H1 (cell line): ENCODE results near the gene SPOCK3. TPM values are rescaled to one million over a fixed set of nuclear protein-coding genes. Genes with fewer than 3 reads are reported as not detected.
"Not testable (repeated sequence)": the region's sequence is repeated elsewhere in the genome, so short reads cannot be mapped to it uniquely, and the experiment has no call there.

Experiments used
- CTCF ChIA-PET: fragments of 300-600 bp; sonication (Branson Sonifier 250); formaldehyde crosslinking; loops from one replicate; lab custom pipeline; 2021; ENCODE audit not compliant: partially characterized antibody; lab: Charles Lee
- POLR2A ChIA-PET: fragments of 300-600 bp; sonication (Branson Sonifier 250); formaldehyde crosslinking; loops from one replicate; lab custom pipeline; 2021; ENCODE audit warnings: inconsistent platforms; ENCODE audit not compliant: partially characterized antibody; lab: Charles Lee
- DNase-seq, 2 experiments: peaks; one replicate each; pipeline versions ENCODE4 v3.0.0 to v3.0.0-alpha.2; 2010 to 2022; ENCODE audit warnings: low spot score in 2 of 2, low read depth in 1 of 2, mixed read lengths in 1 of 2
- FAIRE-seq: peaks from 2 replicates; lab custom pipeline; 2011; peaks lifted over from hg19 to GRCh38; lab: Jason Lieb, UNC
- H2AFZ ChIP-seq: 2 replicates; pipeline ENCODE4 v1.8.1; 2012; ENCODE audit warnings: low read length, inconsistent platforms
- H2AK5ac ChIP-seq: 2 replicates; pipeline ENCODE4 v1.6.1; 2013; ENCODE audit warnings: low read depth, low read length
- H2BK120ac ChIP-seq: replicated peaks from 2 replicates; pipeline ENCODE3; 2013; ENCODE audit warnings: low read depth, low read length, inconsistent platforms
- H2BK12ac ChIP-seq: 2 replicates; pipeline ENCODE4 v1.6.1; 2013; ENCODE audit warnings: low read depth, low read length
- H2BK15ac ChIP-seq: 2 replicates; pipeline ENCODE4 v1.6.1; 2013; ENCODE audit warnings: low read length
- H2BK20ac ChIP-seq: 2 replicates; pipeline ENCODE4 v1.6.1; 2013; ENCODE audit warnings: low read length
- H2BK5ac ChIP-seq: 2 replicates; pipeline ENCODE4 v1.6.1; 2013; ENCODE audit warnings: low read depth, low read length
- H3K14ac ChIP-seq: 2 replicates; pipeline ENCODE4 v1.6.1; 2013; ENCODE audit warnings: inconsistent platforms; ENCODE audit not compliant: insufficient read length
- H3K18ac ChIP-seq: 2 replicates; pipeline ENCODE4 v1.6.1; 2013; ENCODE audit warnings: low read length; ENCODE audit errors: extremely low read depth
- H3K23ac ChIP-seq: 2 replicates; pipeline ENCODE4 v1.6.1; 2013; ENCODE audit warnings: inconsistent platforms; ENCODE audit not compliant: insufficient read length
- H3K23me2 ChIP-seq: 2 replicates; pipeline ENCODE4 v1.6.1; 2013; ENCODE audit warnings: low read depth, low read length
- H3K27ac ChIP-seq: 2 replicates; pipeline ENCODE4 v1.6.1; 2011; ENCODE audit warnings: low read depth, low read length, inconsistent platforms
- H3K27me3 ChIP-seq, 4 experiments: replicated peaks in 1 of 4; 1 replicate in 1 of 4; 2 replicates in 3 of 4; pipeline versions ENCODE4 v1.6.1 to v1.8.1; 2011 to 2013; ENCODE audit warnings: low read length in 3 of 4, mild to moderate bottlenecking in 3 of 4, inconsistent platforms in 2 of 4, mixed read lengths in 2 of 4, moderate library complexity in 1 of 4; ENCODE audit not compliant: control insufficient read depth in 3 of 4, insufficient read depth in 3 of 4; ENCODE audit errors: extremely low read depth in 1 of 4
- H3K36me3 ChIP-seq, 4 experiments: 2 replicates each; pipeline versions ENCODE4 v1.6.1 to v1.8.1; 2011 to 2013; ENCODE audit warnings: mild to moderate bottlenecking in 4 of 4, low read length in 3 of 4, moderate library complexity in 2 of 4, control low read depth in 1 of 4, inconsistent platforms in 1 of 4; ENCODE audit not compliant: insufficient read depth in 4 of 4, control insufficient read depth in 2 of 4
- H3K4ac ChIP-seq: replicated peaks from 2 replicates; pipeline ENCODE3; 2013; ENCODE audit warnings: low read length, low read depth, mixed read lengths, inconsistent platforms; ENCODE audit not compliant: insufficient read length
- H3K4me1 ChIP-seq, 4 experiments: replicated peaks in 1 of 4; 1 replicate in 1 of 4; 2 replicates in 3 of 4; pipeline versions ENCODE4 v1.6.1 to v1.8.1; 2011 to 2013; ENCODE audit warnings: low read length in 3 of 4, inconsistent platforms in 2 of 4, mixed read lengths in 1 of 4; ENCODE audit not compliant: insufficient read depth in 4 of 4, control insufficient read depth in 3 of 4
- H3K4me2 ChIP-seq, 2 experiments: 2 replicates each; pipeline versions ENCODE4 v1.6.1 to v1.8.1; 2011 to 2013; ENCODE audit warnings: low read depth in 2 of 2, low read length in 2 of 2, control low read depth in 1 of 2, inconsistent platforms in 1 of 2, mild to moderate bottlenecking in 1 of 2; ENCODE audit not compliant: insufficient read depth in 1 of 2
- H3K4me3 ChIP-seq, 4 experiments: fragments of 200-600, 300-600 bp in 1 of 4; sonication (generic), shearing (Covaris generic), sonication (Bioruptor Twin) in 1 of 4; 2 replicates each; pipeline versions ENCODE4 v1.5.1 to v1.8.1; 2011 to 2016; ENCODE audit warnings: low read length in 4 of 4, low read depth in 3 of 4, control low read depth in 2 of 4, inconsistent platforms in 2 of 4, mild to moderate bottlenecking in 2 of 4, mixed read lengths in 1 of 4, moderate library complexity in 1 of 4; ENCODE audit not compliant: insufficient read depth in 2 of 4; ENCODE audit errors: extremely low read depth in 1 of 4
- H3K56ac ChIP-seq: replicated peaks from 2 replicates; pipeline ENCODE3; 2013; ENCODE audit warnings: low read depth, mild to moderate bottlenecking, mixed read lengths, low read length, inconsistent platforms; ENCODE audit not compliant: insufficient read length
- H3K79me1 ChIP-seq: 2 replicates; pipeline ENCODE4 v1.6.1; 2013; ENCODE audit warnings: low read depth, low read length, control low read depth
- H3K79me2 ChIP-seq, 2 experiments: 2 replicates each; pipeline versions ENCODE4 v1.6.1 to v1.8.1; 2012 to 2013; ENCODE audit warnings: low read length in 2 of 2, mild to moderate bottlenecking in 2 of 2, inconsistent platforms in 1 of 2; ENCODE audit not compliant: insufficient read depth in 2 of 2, control insufficient read depth in 1 of 2
- H3K9ac ChIP-seq, 4 experiments: replicated peaks in 1 of 4; 1 replicate in 1 of 4; 2 replicates in 3 of 4; pipeline versions ENCODE4 v1.6.1 to v1.8.1; 2011 to 2013; ENCODE audit warnings: low read depth in 3 of 4, low read length in 3 of 4, control low read depth in 2 of 4, mild to moderate bottlenecking in 2 of 4, moderate library complexity in 2 of 4, inconsistent platforms in 1 of 4; ENCODE audit errors: extremely low read depth in 1 of 4
- H3K9me3 ChIP-seq, 2 experiments: 2 replicates each; pipeline versions ENCODE4 v1.6.1 to v1.8.1; 2012 to 2013; ENCODE audit warnings: mild to moderate bottlenecking in 2 of 2, moderate library complexity in 2 of 2, control low read depth in 1 of 2, inconsistent platforms in 1 of 2, low read depth in 1 of 2, low read length in 1 of 2, mixed read lengths in 1 of 2; ENCODE audit not compliant: insufficient read depth in 2 of 2
- H4K20me1 ChIP-seq, 2 experiments: replicated peaks in 1 of 2; 2 replicates each; pipeline versions ENCODE3 to v1.8.1; 2011 to 2013; ENCODE audit warnings: inconsistent platforms in 2 of 2, low read length in 2 of 2, mild to moderate bottlenecking in 1 of 2; ENCODE audit not compliant: insufficient read depth in 2 of 2, control insufficient read depth in 1 of 2
- H4K5ac ChIP-seq: 2 replicates; pipeline ENCODE4 v1.6.1; 2013; ENCODE audit warnings: low read length, low read depth, mixed read lengths, inconsistent platforms; ENCODE audit not compliant: insufficient read length
- H4K8ac ChIP-seq: 2 replicates; pipeline ENCODE4 v1.8.0; 2013; ENCODE audit warnings: mild to moderate bottlenecking, moderate library complexity, low read length, inconsistent platforms; ENCODE audit not compliant: insufficient read depth; ENCODE audit errors: extremely low read depth
- H4K91ac ChIP-seq: replicated peaks from 2 replicates; pipeline ENCODE3; 2013; ENCODE audit warnings: low read length, mixed read lengths, inconsistent platforms; ENCODE audit not compliant: insufficient read length
- CBX5 ChIP-seq: fragments of 300-800, 300-1000 bp; sonication (generic); IDR thresholded peaks from 2 replicates; pipeline ENCODE4 v1.7.1; 2016; ENCODE audit warnings: antibody characterized with exemption, low read length, low read depth
- WGBS, 2 experiments: shearing (Covaris generic) in 1 of 2; methylation state at CpG; one replicate each; pipeline versions ENCODE4 v1.1.6 to v1.1.7; 2013 to 2015; ENCODE audit warnings: low lambda C conversion rate in 2 of 2, mixed read lengths in 2 of 2, inconsistent platforms in 1 of 2, low coverage in 1 of 2, missing lambda C conversion rate in 1 of 2; ENCODE audit not compliant: insufficient replicate concordance in 2 of 2, insufficient coverage in 1 of 2, insufficient read length in 1 of 2; ENCODE audit errors: extremely low coverage in 1 of 2, missing lambda C conversion rate in 1 of 2; 5-methylcytosine and 5-hydroxymethylcytosine counted together
- polyA plus RNA-seq, 7 experiments: library from polyadenylated mRNA; depleted of rRNA in 3 of 7; stranded (reverse) in 5 of 7; unstranded in 2 of 7; fragments of >200 nt in 5 of 7; fragments of 200-250 nt in 2 of 7; gene quantifications; 1 replicate in 5 of 7; 2 replicates in 1 of 7; 4 replicates in 1 of 7; pipeline versions ENCODE4 v1.2.1 to v1.2.3, GENCODE V29; 2011 to 2013; ENCODE audit warnings: missing spikeins in 2 of 7, mixed read lengths in 2 of 7
- total RNA-seq: library from RNA; stranded (reverse); fragmentation: NEBNext Ultra II Directional; extraction: Animal tissue kit (Norgen Biotek cat#: 25700); gene quantifications from 2 replicates; pipeline ENCODE4 v1.2.1, GENCODE V29; 2021

Gene SPOCK3
- total and polyA plus RNA-seq, 2 of the 8 experiments (the other 6 are each of a cell fraction or from before 2014, with no cell fraction given) = 0.14 to 0.60 TPM

- no peak overlapping the region for H2BK120ac ChIP-seq
- H3K23ac ChIP-seq = no peak overlapping the region
- WGBS, 2 experiments = 95% methylated on average over 1 of the region's 1 CpG; no CpG with 5 or more reads in 1 of the 2 experiments
Measured at GRCh38 chr4:166741742-166742141, 492.6 kb downstream of the SPOCK3 start.

GRCh38 chr4:166739215-166739614 is 495.1 kb downstream of the SPOCK3 start:
- H3K27ac ChIP-seq, H4K91ac ChIP-seq, FAIRE-seq, H3K4me3 ChIP-seq, H3K4me2 ChIP-seq, H3K79me1 ChIP-seq, H3K79me2 ChIP-seq, H3K36me3 ChIP-seq, H2AFZ ChIP-seq, H2BK15ac ChIP-seq, H3K9ac ChIP-seq, H3K27me3 ChIP-seq, H3K14ac ChIP-seq, H3K56ac ChIP-seq, H2BK5ac ChIP-seq, H4K8ac ChIP-seq, H3K4me1 ChIP-seq, H3K23ac ChIP-seq, DNase-seq, H4K20me1 ChIP-seq, H3K9me3 ChIP-seq, H2BK12ac ChIP-seq, CTCF ChIA-PET, POLR2A ChIA-PET, H3K23me2 ChIP-seq, H3K18ac ChIP-seq, H2BK20ac ChIP-seq, H2AK5ac ChIP-seq, H3K4ac ChIP-seq, H4K5ac ChIP-seq, H2BK120ac ChIP-seq: not testable (repeated sequence)
- WGBS, 2 experiments = 96% methylated on average over 4 of the region's 4 CpGs; no CpG with 5 or more reads in 1 of the 2 experiments

More at GRCh38 chr4:166741742-166742141, 492.6 kb downstream of the SPOCK3 start:
- Histone ChIP-seq H4K91ac (no peak overlapping the region), H3K27me3 (no peaks in the 10 kb centered on the region), H3K18ac (no peak overlapping the region), H3K79me1 (no peaks in the 10 kb centered on the region), H4K8ac (no peak overlapping the region), H2BK20ac (no peak overlapping the region), H3K4ac (no peak overlapping the region), H3K27ac (no peak overlapping the region), H2AK5ac (no peak overlapping the region), H2BK12ac (no peak overlapping the region), H4K20me1 (no peaks in the 10 kb centered on the region), H3K4me1 (no peaks in the 10 kb centered on the region), H3K4me2 (no peak overlapping the region), H2BK15ac (no peak overlapping the region), H3K9me3 (peaks cover 6 to 14% of the 10 kb centered on the region in 2 experiments), H2AFZ (no peak overlapping the region), H4K5ac (no peak overlapping the region), H3K23me2 (no peaks in the 10 kb centered on the region), H3K56ac (no peak overlapping the region), H3K79me2 (no peaks in the 10 kb centered on the region), H3K36me3 (peaks cover 0 to 5% (median 0%) of the 10 kb centered on the region in 4 experiments; a peak in 3 of 8 replicates), H3K9ac (no peak overlapping the region), H3K14ac (no peak overlapping the region), H3K4me3 (no peak overlapping the region), H2BK5ac (no peak overlapping the region)
- TF ChIP-seq CBX5 = no peak
- ChIA-PET CTCF (no interaction called here), POLR2A (no interaction called here)
- DNase-seq (no peak), FAIRE-seq (no peak)
